OCI-LY1 (cell line): ENCODE results near the gene SIK3.

Experiments
- H2AFZ ChIP-seq: fragments of 200-600 bp; sonication (generic), shearing (Covaris generic); 2 replicates; pipeline ENCODE4 v1.6.0; 2014; ENCODE audit warnings: antibody characterized with exemption, mild to moderate bottlenecking, low read length
- H3F3A ChIP-seq: fragments of 200-600 bp; sonication (generic), shearing (Covaris generic); 2 replicates; pipeline ENCODE4 v1.6.0; 2014; ENCODE audit warnings: mild to moderate bottlenecking, antibody characterized with exemption, low read length, moderate library complexity; ENCODE audit not compliant: insufficient read depth
- H3K27ac ChIP-seq: fragments of 200-600 bp; sonication (generic); 2 replicates; pipeline ENCODE4 v1.5.1; 2014; ENCODE audit warnings: low read length, mixed run types, mild to moderate bottlenecking, low read depth; ENCODE audit not compliant: poor library complexity, severe bottlenecking
- H3K27me3 ChIP-seq: fragments of 200-600 bp; sonication (generic); 2 replicates; pipeline ENCODE4 v1.6.0; 2014; ENCODE audit warnings: antibody characterized with exemption, mild to moderate bottlenecking, low read length, moderate library complexity; ENCODE audit not compliant: insufficient read depth
- H3K36me3 ChIP-seq: fragments of 200-600 bp; sonication (generic); 2 replicates; pipeline ENCODE4 v1.6.1; 2014; ENCODE audit warnings: mild to moderate bottlenecking, antibody characterized with exemption, low read length, moderate library complexity, mixed read lengths; ENCODE audit not compliant: insufficient read depth
- H3K4me1 ChIP-seq: fragments of 200-600 bp; sonication (generic); 2 replicates; pipeline ENCODE4 v1.5.1; 2014; ENCODE audit warnings: mild to moderate bottlenecking, low read length, moderate library complexity; ENCODE audit not compliant: insufficient read depth, severe bottlenecking
- H3K4me2 ChIP-seq: fragments of 200-600 bp; sonication (generic), shearing (Covaris generic); 2 replicates; pipeline ENCODE4 v1.6.1; 2014; ENCODE audit warnings: low read length
- H3K4me3 ChIP-seq: fragments of 200-600 bp; sonication (generic); 2 replicates; pipeline ENCODE4 v1.5.1; 2014; ENCODE audit warnings: low read length, low read depth, mild to moderate bottlenecking, mixed read lengths; ENCODE audit not compliant: poor library complexity, severe bottlenecking
- H3K79me2 ChIP-seq: fragments of 200-600 bp; shearing (Covaris generic); 2 replicates; pipeline ENCODE4 v1.6.1; 2016; ENCODE audit warnings: mixed run types, low read length, mixed read lengths; ENCODE audit not compliant: insufficient read depth
- H3K9ac ChIP-seq: fragments of 200-600 bp; sonication (generic), shearing (Covaris generic); 2 replicates; pipeline ENCODE4 v1.6.1; 2014; ENCODE audit warnings: mild to moderate bottlenecking, low read length, mixed read lengths
- H3K9me2 ChIP-seq: fragments of 200-600 bp; sonication (generic), shearing (Covaris generic); 2 replicates; pipeline ENCODE4 v1.6.1; 2014; ENCODE audit warnings: low read depth, mild to moderate bottlenecking, low read length, mixed read lengths
- H3K9me3 ChIP-seq: fragments of 200-600 bp; shearing (Covaris generic); 2 replicates; pipeline ENCODE4 v1.6.1; 2014; ENCODE audit warnings: low read length, mixed read lengths
- H4K20me1 ChIP-seq: fragments of 200-600 bp; sonication (generic), shearing (Covaris generic); 2 replicates; pipeline ENCODE4 v1.6.0; 2016; ENCODE audit warnings: mild to moderate bottlenecking, low read length; ENCODE audit not compliant: insufficient read depth
- EZH2 ChIP-seq: fragments of 200-600 bp; sonication (generic), shearing (Covaris generic); IDR thresholded peaks from 2 replicates; pipeline ENCODE4 v1.8.0; 2017; ENCODE audit warnings: borderline replicate concordance, mixed run types, mild to moderate bottlenecking, antibody characterized with exemption, low read length, moderate library complexity, mixed read lengths
- TF ChIP-seq, protein P1 (sequence below): fragments of 200-600 bp; sonication (generic), shearing (Covaris generic); IDR thresholded peaks from 2 replicates; pipeline ENCODE4 v1.5.1; 2017; ENCODE audit warnings: mild to moderate bottlenecking, antibody characterized with exemption, low read length, moderate library complexity, mixed read lengths

The SIK3 gene

GRCh38 chr11:116984589-116984988, 113.6 kb downstream of the SIK3 start:
- Histone ChIP-seq H2AFZ (no peak overlapping the region), H3K4me2 (no peak overlapping the region), H3K27ac (peak overlapping the region; percentile 38), H3K27me3 (no peaks in the 10 kb centered on the region), H4K20me1 (no peaks in the 10 kb centered on the region; the same call in 1 of the 2 replicates), H3K79me2 (peaks cover 78% of the 10 kb centered on the region), H3K9me2 (no peaks in the 10 kb centered on the region), H3K9me3 (no peaks in the 10 kb centered on the region), H3K9ac (no peak overlapping the region), H3F3A (0 out of 2 replicates have a peak, but pooled peaks cover 10% of the 10 kb centered on the region), H3K4me1 (peaks cover 81% of the 10 kb centered on the region), H3K36me3 (0 out of 2 replicates have a peak, but pooled peaks cover 3% of the 10 kb centered on the region), H3K4me3 (no peak overlapping the region)
- TF ChIP-seq EZH2, result no peak
- TF ChIP-seq, protein P1, sequence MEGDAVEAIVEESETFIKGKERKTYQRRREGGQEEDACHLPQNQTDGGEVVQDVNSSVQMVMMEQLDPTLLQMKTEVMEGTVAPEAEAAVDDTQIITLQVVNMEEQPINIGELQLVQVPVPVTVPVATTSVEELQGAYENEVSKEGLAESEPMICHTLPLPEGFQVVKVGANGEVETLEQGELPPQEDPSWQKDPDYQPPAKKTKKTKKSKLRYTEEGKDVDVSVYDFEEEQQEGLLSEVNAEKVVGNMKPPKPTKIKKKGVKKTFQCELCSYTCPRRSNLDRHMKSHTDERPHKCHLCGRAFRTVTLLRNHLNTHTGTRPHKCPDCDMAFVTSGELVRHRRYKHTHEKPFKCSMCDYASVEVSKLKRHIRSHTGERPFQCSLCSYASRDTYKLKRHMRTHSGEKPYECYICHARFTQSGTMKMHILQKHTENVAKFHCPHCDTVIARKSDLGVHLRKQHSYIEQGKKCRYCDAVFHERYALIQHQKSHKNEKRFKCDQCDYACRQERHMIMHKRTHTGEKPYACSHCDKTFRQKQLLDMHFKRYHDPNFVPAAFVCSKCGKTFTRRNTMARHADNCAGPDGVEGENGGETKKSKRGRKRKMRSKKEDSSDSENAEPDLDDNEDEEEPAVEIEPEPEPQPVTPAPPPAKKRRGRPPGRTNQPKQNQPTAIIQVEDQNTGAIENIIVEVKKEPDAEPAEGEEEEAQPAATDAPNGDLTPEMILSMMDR, result no peak

GRCh38 chr11:116984186-116984585, 114.0 kb downstream of the SIK3 start:
- no peak overlapping the region for H2AFZ ChIP-seq
- H3K27me3 ChIP-seq, result no peaks in the 10 kb centered on the region
- H4K20me1 ChIP-seq, result no peaks in the 10 kb centered on the region; the same call in 1 of the 2 replicates
- H3K4me1 ChIP-seq, result peaks cover 81% of the 10 kb centered on the region
- peaks cover 78% of the 10 kb centered on the region for H3K79me2 ChIP-seq
- TF ChIP-seq, protein P1, result no peak
- TF ChIP-seq EZH2, result no peak
- H3K4me2 ChIP-seq, result no peak overlapping the region
- no peak overlapping the region for H3K4me3 ChIP-seq
- H3K9ac ChIP-seq, result no peak overlapping the region
- 0 out of 2 replicates have a peak, but pooled peaks cover 3% of the 10 kb centered on the region for H3K36me3 ChIP-seq
- H3K27ac ChIP-seq, result peak overlapping the region; percentile 38
- no peaks in the 10 kb centered on the region for H3K9me3 ChIP-seq
- H3F3A ChIP-seq, result 0 out of 2 replicates have a peak, but pooled peaks cover 10% of the 10 kb centered on the region
- no peaks in the 10 kb centered on the region for H3K9me2 ChIP-seq

DNA sequence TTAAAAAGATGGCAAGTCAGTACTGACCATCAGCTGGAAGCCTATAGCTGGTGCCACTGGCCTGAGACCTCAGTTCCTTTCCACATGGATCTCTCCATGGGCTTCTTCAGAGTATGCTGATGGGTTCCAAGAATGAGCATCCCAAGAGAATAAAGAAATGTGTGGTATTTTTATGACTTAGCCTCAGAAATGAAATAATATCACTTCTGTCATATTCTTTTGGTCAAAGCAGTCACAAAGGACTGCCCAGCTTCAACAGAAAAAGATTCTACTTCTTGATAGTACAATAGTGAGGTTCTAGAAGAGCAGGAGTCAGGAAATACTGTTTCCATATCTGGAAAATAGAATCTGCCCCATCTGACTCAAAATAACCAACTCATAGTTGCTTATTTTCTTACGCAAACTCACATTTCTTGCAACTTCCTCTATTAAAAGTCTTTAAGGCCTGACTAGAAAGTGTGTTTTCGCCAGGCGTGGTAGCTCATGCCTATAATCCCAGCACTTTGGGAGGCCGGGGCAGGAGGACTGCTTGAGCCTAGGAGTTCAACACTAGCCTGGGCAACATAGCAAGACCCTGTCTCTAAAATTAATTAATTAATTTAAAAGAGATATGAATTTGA, 116.9 kb downstream of the SIK3 start:
- peaks cover 60% of the 10 kb centered on the region for H3K79me2 ChIP-seq
- H3K9ac ChIP-seq, result no peak overlapping the region
- H3K27ac ChIP-seq, result peak overlapping the region; percentile 75
- no peaks in the 10 kb centered on the region for H3K27me3 ChIP-seq
- H3K4me3 ChIP-seq, result no peak overlapping the region
- no peak overlapping the region for H2AFZ ChIP-seq
- H3K4me2 ChIP-seq, result peak overlapping the region; percentile 15; the same call in 1 of the 2 replicates
- H3K9me3 ChIP-seq, result no peaks in the 10 kb centered on the region
- peaks cover 54% of the 10 kb centered on the region for H3K4me1 ChIP-seq
- peaks cover 5% of the 10 kb centered on the region; the same call in 1 of the 2 replicates for H3K36me3 ChIP-seq
- H4K20me1 ChIP-seq, result no peaks in the 10 kb centered on the region
- 0 out of 2 replicates have a peak, but pooled peaks cover 8% of the 10 kb centered on the region for H3F3A ChIP-seq
- no peaks in the 10 kb centered on the region for H3K9me2 ChIP-seq
- TF ChIP-seq, protein P1, result no peak
- no peak for TF ChIP-seq EZH2
